SK-N-DZ (cell line): Measurements from ENCODE around the gene ZBTB25.

Source experiments
- DNase-seq: peaks from one replicate; pipeline ENCODE4 v3.0.0-alpha.2; 2015; ENCODE audit warnings: low spot score

The ZBTB25 gene

DNA sequence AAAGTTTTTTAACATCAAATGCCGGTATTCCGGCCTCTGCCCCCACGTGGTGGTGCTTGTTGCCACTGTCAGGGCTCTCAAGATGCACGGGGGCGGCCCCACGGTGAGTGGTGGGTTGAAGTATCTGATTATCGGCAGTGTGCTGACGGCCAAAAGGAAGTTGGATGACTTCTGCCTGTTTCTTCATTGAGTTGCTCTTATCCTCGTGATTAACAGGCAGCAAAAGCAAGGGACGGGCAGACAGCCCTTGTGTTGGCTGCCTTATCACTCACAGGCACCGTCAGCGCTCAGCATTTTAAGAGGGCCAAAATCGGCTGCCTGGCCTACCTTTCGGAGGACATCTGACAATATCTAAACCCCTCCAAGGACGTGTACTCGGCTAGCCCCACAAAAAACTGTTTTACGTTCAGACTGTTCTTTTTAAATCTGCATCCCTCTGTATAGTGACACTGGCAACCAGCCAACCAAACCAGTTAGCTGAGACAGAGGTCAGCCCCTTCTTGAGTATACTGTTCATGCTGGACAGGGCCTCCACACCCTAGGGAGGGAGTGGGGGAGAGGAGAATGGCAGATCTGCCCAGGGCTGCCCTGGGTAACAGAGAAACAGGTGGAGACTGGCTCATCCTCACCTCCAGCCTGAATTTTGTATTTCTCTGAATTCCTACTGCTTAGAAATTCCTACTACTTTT is 61.2 kb downstream of the ZBTB25 start:
- DNase-seq: no peak

DNA sequence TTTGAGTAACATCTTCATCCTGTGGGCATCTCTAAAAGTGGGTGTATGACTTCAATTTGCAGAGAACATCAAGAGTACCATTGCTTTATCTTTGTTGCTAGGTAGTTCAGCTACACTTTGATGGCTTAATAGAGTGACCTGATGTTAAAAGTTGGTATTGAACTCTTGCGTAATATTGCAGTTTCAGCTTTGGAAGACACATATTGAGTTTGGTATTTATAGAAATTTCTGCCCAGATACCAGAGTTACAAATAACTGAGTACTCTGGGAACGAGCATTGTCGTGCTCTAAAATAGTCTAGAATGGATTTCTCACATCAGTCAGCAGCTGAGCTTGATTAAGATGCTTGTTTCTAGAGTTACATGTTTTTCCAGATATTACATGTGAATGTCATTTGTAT is 63.1 kb downstream of the ZBTB25 start:
- no peak for DNase-seq

DNA sequence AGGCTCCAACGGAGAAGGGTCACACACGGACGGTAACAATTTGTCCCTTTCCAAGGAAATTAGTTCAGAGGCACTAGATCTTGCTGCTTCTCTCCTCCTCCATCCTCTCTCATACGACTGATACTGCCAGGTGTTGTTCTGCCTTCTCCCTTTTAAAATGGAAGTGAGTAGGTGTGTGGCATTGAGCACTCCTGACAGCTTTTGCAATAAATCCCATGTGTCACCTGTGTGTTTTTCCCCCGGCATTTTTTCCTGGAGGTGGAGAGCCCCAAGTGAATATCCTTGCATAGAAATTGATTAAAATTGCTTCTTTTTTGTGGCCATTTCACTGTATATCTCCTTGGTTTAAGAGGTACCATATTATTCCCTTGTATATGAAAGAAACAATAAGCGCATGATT is 64.5 kb downstream of the ZBTB25 start:
- no peak for DNase-seq

DNA sequence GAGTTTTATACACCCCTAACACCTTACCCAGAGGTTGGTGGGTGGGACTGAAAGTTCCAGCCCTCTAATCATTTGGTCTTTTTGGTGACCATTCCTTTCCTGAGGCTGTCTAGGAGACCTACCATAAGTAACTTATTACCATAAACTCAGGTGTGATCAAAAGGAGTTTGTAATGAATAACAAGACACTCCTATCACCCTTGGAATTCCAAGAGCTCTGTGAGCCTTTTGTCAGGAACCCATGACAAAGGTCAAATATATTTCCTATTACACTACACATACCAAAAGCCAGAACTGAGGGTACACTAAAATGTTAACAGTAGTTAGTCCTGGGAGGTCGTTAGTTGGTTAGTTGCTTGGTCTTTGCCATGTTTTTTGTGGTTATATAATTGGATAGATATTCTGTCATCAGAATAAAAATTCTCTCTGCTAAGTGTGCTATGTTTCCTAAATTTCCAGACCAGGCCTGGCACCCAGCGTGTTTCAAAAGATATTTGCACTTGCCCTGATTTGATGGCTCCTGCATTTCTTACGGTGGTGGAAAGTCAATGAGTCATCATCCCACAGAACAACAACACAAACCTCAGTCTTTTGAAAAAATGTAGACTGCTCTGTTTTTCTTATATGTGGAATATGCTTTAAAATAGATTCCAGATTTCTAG is 65.3 kb downstream of the ZBTB25 start:
- no peak for DNase-seq

DNA sequence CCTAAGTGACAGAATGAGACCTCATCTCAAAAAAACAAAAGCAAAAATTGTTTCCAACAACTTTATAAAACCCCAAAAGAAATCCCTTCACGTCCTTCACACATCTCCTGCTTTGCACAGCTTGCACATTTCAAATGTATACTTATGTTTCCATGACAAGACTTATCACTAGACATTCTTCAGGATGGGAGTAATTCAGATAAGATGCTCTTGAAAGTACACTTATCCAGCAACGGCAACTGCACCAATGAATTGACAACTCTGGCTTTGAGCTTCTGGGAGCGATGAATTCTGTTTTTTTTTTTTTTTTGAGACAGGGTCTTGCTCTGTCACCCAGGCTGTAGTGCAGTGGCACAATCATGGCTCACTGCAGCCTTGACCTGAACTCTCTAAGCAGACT is 69.1 kb downstream of the ZBTB25 start:
- no peak for DNase-seq

DNA sequence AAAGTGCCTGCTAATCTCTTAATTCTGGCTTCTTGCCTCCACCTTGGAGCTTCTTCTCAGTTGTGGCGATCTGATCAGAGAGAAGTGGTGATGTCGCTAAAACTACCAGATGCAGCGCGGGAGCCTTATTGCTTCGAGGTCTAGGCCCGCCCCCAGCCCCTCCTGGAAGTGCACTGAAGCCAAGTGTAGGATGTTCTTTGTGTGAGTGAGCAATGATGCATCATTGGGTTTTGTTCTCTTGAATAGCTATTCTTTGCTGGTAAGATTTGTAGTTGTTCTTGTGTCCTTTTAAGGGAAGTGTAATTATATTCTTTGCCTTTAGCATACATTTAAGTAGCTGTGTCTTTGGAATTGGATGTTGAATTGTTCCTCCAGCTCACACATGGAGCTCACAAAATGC is 79.7 kb downstream of the ZBTB25 start:
- no peak for DNase-seq

DNA sequence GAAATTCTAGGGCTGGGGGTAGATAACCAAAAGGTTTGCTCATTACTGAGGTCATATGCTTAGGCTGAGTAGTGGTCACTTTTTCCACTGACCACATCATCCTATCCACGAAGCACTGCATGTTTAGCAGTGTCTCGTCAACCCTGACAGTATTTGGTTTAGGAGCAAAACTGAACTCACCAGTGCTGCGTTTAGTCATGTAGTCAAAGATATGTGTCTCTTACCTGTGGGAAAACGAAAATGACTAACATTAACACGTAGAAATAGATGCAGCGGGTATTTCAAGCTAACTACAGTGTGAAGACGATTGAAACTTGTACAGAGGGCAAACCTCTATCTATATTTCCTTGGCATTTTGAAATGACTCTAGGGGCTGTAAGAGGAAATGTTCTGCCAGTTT is 80.9 kb downstream of the ZBTB25 start:
- no peak for DNase-seq

DNA sequence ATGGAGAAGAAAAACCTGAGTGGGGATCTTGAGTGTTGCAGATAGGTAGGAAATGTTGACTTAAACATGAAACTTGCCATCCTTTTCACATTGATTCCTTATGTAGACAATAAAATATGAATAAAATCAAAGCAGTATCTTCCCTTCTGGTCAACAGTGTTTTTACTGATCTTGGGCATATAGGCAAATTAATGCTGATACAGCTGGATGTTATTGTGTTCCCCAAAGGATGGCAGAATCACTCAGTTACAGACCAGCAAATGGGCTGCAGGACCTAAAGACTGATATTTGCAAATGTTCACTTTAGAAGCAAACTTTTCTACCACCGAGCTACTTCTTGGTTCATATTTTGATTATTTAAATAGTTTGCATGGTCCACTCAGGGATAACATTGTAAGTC is 81.6 kb downstream of the ZBTB25 start:
- DNase-seq: no peak

DNA sequence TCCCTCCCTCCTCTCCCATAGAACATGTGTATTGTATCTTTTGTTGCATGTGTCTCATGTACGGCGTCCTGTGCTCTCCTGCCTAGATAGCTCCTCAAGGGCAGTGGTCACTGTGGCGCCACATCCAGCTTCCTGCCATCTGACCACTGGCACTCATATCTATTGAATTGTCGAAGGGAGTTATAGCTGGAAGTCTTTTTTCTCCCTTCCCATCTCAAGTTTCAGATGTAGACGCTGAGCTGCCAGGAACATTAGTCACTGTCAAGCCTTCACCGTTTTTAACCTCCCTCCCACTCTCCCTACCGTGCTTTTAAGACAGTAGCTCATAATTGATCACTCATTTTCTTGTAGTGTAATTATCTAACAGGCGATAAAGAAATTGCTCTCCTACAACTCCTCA is 82.5 kb downstream of the ZBTB25 start:
- DNase-seq: no peak

DNA sequence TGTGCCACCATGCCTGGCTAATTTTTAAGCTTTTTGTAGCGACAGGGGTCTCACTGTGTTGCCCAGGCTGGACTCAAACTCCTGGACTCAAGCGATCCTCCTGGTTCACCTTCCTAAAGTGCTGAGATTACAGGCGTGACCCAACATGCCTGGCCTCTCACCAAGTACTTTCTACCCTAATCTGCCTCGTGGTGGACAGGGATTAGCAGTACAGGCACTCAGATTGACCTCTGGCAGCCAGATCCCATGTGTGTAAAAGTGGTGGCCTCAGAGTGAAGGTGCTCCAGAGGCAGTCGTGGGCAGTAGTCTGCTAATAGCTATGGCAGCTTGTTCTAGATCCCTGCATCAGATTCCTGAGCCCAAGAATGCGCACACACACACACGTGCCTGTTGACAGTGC is 84.6 kb downstream of the ZBTB25 start:
- no peak for DNase-seq

DNA sequence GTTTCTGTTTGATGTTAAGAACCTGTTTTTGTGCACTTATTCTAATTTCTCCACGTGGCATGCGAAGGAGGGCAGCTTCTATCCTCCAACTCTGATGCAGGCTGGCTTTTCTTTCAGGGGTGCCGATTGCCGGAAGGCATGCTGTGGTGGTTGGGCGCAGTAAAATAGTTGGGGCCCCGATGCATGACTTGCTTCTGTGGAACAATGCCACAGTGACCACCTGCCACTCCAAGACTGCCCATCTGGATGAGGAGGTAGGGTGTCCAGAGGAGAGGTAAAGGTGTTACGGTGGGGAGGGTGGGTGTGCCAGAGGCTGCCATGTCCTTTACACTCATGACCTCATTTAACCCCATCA is 85.9 kb downstream of the ZBTB25 start:
- DNase-seq: no peak

DNA sequence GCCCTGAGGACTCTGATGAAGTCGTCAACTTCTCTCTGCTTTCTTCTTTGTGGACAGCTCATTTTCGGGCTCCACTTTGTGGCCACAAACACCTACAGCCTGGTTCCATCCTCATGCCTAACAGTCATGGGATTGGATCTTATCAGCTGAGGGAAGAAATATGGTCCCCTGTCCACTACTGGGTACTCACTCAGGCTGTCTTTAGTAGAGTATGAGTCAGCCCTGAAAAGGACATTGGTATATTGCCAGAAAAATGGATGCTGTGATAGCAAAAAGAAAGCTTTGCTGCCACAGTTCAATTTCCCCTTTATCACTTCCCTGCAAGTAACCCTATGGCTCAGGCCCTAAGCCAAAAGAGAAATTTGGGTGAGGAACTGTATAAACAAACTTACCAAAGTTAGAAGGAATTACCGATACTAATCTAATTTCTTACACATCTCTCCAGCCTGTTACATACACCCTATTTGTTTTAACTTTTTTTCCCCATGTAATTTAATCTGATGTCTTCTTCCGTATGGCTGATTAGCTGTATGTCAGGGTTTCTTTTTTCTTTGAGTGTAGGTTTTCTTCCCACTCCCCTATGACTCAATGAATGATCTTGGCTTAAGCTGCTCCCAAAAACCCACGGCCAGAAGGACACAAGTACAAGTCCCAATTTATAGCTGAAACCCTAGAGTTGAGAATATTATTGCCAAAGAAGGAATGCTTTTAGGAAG is 86.4 kb downstream of the ZBTB25 start:
- DNase-seq: no peak

DNA sequence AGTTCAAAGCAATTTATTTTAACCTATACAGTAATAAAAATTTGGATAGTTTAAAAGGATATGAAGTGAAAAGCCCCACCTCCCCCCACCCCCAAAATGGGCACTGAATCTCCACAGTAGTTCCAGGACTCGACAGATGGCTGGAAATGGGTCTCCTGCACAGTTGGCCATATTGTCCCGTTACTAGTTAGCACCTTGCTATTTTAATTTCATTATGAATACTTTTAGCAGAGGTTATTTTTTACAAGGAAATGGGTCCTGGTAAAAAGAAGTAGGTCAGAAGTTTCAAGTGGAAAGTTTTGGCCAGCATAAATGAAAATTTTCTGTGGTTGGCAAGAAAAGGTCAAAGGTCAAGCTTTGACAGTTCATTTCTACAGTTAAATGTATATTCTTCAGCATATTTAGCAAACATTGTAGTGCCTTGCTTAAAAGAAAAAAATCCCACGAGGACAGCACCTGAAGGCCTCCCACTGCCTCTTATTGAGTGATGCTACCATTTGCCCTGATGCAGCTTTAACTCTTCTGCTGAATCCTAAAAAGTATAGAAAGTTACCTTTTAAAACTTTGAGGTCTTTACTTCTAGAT is 87.2 kb downstream of the ZBTB25 start:
- no peak for DNase-seq

DNA sequence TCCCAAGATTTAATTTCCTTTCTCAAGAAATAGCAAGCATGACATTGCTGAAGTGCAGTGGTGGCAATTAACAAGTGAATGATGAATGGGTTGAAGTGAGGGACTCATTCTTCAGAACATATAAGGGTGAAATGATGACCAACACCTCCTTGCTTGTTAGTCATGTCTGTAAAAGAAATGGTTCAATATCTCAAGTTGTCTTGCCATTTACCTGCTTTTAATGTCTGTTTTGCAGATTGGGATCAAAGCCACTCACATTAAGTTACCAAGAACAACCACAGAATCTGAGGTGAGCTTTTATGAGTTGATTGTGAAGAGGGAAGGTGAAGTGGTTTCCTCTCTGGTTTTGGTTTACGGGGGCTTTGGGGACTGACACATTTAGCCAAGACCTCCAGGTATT is 91.4 kb downstream of the ZBTB25 start:
- DNase-seq: no peak

DNA sequence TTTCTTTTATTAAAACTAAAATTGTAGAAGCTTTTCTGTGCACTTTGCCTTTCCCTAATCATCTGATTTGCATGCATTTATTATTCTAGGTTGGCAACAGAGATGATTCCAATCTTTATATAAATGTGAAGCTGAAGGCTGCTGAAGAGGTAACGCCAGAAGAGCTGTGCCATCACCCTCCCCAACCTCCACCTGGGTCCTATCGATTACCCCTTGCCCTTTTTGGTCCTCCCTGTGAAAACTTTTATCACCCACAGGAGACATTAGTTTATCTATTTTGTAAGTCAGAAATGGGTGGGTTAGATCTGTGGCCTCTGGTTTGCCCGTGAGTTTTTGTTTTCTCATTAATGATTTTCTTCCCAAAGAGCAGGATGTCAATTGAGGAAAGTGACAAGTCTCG is 92.6 kb downstream of the ZBTB25 start:
- DNase-seq: no peak

DNA sequence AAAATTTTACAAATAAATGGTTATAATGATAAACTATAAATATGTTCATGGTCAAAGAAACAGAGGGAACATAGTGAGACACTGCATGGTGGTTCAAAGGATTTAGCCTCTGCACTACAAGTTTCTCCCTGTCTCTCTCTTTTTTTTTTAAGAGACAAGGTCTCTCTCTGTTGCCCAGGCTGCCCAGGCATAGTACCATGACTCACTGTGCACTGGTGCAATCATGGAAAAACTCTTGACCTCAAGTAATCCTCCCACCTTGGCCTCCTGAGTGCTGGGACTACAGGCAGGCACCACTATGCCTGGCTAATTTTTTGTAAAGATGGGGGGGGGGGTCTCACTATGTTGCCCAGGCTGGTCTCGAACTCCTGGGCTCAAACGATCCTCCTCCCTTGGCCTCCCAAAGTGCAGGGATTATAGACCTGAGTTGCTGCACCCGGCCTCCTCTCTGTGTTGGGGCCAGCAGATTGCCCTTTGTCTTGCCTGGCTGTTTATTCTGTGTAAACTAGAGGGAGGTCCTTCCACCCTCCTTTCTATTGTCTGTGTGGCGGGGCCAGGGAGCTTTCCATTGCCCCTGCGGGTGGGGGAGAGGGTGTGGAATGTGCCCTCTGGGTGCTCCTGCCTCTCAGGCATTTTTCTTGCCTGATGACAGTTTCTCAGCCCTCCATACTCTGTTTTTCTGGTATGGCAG is 93.4 kb downstream of the ZBTB25 start:
- DNase-seq: no peak

DNA sequence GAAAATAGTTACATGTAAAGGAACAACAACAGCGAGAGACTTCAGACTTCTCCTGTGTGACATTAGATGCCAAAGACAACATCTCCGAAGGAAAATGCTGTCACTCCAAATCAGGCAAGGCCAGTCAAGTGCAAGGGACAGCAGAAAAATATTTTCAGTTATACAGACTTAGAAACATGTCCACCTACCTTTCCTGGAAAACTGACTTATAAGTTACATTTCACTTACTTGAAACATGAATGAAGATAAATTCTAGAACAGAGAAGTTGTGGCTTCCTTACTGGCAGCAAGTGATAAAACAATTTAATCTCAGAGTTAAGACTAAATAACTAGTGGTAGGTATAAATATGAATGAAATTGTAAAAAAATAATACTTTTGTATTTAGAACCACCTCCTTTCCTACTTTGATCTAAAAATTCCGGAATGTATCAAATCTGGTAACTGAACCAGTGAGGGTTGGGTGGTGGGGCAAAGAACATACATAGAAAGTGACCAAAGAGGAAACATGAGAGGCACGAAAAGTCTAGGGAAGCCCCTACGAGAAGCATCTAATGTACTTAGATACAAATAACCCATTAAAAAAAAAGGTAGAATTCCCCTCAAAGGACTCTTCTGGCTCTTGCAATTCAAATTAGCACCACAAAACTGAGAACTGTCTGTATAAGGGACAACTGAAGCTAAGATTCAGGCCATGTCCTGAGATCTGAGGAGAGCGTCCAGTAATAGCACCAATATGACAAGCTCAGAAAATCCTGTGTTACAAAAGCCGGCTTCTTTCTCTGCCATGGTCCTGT is 94.3 kb downstream of the ZBTB25 start:
- no peak for DNase-seq

DNA sequence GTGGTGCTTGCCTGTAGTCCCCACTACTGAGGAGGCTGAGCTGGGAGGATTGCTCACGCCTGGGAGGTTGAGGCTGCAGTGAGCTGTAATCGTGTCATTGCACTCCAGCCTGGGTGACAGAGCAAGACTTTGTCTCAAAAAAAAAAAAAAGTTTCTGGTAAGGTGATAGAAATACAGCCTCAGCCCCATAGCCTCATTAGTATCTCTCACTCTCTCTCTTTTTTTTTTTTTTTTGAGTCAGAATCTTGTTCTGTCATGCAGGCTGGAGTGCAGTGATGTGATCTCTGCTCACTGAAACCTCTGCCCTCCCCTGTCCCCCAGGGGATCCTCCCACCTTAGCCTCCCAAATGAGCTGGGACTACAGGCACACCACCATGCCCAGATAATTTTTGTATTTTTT is 96.3 kb downstream of the ZBTB25 start:
- no peak for DNase-seq

DNA sequence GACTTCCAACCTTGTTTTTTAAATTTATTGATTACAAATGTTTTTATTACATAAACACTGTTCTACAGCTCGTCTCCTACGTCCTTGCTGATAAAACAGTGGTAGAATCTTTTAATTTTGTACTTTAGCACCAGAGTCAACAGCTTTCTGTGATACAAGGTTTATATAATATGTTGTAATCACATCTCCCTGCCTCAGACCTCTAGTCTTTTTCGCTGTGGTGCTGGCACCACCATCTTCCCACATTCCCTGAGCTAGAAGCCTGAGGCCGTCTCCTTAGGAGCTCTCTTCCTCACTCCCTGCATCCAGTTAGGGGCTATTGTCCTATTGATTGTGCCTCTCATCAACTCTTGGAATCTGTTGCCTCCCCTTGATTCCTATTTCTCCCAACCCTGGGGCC is 98.3 kb downstream of the ZBTB25 start:
- no peak for DNase-seq

DNA sequence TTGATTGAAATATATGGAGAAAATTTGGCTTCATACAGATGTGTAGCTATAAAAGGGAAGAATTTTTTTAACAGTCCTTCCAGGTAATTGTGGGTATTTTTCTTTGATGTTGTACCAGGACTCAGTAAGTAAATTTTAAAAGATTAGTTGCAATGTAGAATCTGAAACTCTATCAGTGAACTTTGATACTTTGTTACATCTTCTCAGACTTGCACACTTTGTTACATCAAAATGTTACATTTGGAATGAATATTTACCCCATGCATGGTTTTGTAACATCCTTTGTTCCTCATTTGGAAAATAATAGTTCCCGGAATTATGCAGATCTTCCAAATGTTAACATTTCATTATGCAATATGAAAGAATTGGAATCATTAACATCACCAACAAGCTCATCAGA is 101.7 kb downstream of the ZBTB25 start:
- no peak for DNase-seq

DNA sequence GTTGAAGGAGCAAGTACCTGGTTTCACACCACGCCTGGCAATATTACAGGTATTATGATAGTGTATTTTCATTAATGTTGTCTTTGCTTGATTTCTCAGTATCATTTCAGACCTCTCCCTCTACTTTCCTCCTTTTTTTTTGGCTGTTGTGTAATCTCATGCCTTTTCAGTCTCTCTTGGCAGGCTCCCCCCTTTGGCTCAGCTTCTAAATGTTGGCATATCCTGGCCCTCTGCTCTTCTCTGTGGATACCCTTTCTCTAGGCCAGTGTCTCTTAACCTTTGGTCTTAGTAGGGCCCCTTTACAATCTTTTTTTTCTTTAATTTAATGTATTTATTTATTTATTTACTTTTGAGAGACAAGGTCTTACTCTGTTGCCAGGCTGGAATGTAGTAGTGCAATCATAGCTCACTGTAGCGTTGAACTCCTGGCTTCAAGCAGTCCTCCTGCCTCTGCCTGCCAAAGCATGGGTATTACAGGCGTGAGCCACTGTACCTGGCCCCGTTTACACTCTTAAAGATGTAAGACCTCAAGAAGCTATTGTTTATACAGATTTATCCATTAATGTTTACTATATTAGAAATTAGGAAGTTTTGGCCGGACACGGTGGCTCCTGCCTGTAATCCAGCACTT is 102.7 kb downstream of the ZBTB25 start:
- no peak for DNase-seq
